Jurkat, Clone E6-1 (cell line): ENCODE measurements around the gene CNN2.
A peak's percentile ranks its signal among the peaks of the same experiment; 100 is the strongest.
"Not testable (repeated sequence)": the region's sequence is repeated elsewhere in the genome, so short reads cannot be mapped to it uniquely, and the experiment has no call there.

Experiments used
- DNase-seq: peaks from one replicate; pipeline ENCODE4 v3.0.0-alpha.2; 2011; ENCODE audit warnings: low read depth, low spot score
- H3K4me3 ChIP-seq: 2 replicates; pipeline ENCODE4 v1.5.1; 2011; ENCODE audit warnings: mild to moderate bottlenecking, low read length, control low read depth, moderate library complexity

Gene CNN2

DNA sequence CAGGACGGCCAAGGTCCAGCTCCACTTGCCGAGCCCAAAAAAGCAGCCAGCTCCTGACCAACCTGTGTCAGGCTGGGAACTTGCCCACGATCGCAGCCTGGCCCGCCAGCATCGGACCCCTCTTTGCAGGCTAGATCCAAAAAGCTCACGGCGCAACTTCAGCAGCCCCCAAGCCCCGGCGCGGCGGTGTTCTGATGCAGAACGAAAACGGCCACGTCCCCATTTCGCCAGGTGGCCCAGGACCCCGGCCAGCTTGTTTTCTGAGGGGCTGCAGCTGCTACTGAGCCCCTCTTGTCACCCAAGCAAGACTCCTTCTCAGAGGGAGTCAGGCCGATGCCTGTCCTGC is 6.8 kb upstream of the CNN2 start:
- DNase-seq = no peak
- peak overlapping the region; percentile 97 for H3K4me3 ChIP-seq

DNA sequence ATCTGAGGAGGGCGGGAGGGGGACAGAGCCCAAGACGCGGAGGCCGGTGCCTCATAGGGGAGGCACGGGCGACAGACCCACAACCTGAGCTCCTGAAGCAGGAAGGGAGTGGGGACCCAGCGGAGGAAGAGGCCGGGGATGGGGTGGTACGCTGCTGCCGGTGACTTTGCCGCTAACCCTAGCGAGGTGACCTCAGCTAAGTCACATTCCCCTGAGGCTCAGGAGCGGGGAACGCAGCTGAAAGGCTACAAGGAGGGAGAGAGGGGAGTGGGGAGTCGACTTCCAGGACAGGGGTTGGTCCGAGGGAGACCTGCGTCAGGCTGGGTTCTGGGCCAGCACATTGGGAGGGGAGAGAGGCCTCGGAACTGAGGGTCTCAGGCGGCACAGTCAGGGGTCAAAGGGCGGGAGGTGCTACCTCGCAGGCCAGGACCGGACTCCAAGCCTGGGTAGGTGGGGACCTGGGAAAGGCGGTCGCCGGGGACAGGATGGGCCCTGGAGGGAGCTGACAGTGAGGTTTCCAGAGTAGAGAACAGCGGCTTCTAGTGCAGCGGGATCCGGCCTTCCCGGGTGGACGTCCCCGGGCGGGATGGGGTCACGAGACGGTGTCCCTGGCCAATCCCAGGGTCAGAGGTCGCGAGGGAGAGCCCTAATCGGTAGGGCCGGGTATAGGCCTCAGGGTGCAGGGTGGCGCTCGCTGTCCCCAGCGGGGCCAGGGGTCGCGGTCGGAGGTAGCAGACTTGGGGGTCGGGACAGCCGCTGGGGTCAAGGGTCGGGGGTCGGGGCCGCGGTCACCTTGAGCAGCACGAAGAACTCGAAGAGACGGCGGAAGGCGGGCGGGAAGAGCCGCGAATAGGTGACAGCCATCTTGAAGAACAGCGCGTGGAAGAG is 6.2 kb upstream of the CNN2 start:
- H3K4me3 ChIP-seq = peak overlapping the region; percentile 97
- DNase-seq = no peak

DNA sequence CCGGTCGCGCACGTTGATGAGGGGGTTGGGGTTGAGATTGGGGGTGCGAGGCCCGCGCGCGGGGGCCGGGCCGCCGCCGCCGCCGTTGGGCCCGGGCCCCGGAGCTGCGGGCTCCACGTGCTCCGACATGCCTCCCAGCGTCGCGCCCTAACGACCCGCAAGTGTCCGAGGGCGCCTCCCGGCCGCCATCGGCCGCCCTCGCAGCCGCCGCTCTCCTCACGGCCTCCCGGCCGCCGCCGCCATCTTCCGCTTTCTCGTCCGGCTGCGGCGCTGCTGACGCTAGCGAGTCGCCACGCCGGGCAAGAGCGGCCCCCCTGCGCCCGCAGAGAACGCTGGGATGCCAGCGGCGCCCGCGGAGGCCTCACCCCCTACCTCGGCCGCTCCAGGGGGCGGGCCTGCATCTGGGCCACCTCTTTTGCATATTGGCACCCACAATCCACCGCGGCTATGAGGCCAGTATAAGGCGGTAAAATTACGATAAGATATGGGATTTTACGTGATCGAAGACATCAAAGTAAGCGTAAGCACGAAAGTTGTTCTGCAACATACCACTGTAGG is 5.5 kb upstream of the CNN2 start, which contains the start of gene TMEM259:
TMEM259 (minus strand) TSS at position 256 of the 558 bp plus-strand sequence; CDS start at position 129, 127 bp downstream.
- H3K4me3 ChIP-seq = peak within 1 kb of the TSS; percentile 97
- peak; percentile 94 for DNase-seq

DNA sequence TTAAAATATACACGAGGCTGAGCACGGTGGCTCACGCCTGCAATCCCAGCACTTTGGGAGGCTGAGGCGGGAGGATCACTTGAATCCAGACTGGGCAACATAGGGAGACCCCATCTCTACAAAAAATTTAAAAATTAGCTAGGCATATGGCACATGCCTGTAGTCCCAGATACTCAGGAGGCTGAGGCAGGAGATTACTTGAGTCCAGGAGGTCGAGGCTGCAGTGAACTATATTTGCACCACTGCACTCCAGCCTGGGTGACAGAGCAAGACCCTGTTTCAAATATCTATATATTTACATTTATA is 2.6 kb upstream of the CNN2 start:
- not testable (repeated sequence) for DNase-seq

DNA sequence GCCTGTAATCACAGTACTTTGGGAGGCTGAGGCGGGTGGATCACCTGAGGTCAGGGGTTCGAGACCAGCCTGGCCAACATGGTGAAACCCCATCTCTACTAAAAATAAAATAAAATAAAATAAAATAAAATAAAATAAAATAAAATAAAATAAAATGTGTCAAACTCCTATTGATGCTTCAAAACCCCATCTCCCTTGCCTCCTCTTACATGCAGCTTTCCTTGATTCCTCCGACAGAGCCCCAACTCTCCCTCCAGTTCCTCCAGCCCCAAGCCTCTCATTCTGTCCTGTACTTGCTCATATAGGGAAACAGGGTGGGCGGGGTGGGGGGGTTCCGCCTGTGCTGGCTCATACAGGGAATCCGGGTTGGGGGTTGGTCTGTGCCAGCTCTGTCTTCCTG is 1.3 kb upstream of the CNN2 start:
- not testable (repeated sequence) for DNase-seq

More for the DNA sequence above, 2.6 kb upstream of the CNN2 start:
- not testable (repeated sequence) for H3K4me3 ChIP-seq

DNA sequence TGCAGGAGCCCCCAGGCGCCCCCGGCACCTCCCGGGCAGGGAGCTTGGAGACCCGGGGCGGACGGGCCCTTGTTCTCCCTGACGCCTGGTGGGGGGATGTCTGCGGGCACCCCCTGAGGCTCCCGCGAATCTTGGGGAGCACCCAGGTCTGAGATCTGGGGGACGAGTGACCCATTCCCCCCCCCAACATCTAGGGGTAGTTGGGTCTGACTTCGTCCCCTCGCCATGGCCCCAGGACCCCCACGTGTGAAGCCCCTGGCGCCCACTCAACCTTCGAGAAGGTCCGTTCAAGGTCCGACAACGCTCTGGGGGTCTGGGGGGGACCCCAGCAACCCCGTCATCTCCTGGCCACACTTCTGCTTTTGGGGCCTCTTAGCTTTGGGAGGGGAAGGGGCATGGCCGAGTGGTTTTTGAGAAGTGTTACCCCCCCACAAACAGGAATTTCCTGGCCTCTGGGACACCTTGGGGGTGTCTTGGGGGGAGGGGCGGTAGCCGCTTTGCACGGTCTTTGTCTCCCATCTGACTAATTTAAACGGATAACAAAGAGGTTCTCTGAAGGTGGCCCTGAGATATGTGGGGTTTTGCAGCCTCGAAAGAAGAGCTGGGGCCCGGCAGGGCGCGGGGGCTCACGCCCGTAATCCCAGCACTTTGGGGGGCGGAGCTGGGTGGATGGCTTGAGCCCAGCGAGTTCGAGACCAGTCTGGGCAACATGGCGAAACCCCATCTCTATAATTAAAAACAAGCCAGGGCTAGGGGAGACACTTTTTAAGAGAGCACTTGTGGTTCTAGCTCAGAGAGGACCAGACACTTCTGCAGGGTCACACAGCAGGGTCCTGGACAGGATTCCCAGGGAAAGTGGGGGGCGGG is 608 bp downstream of the CNN2 start:
- peak overlapping the region; percentile 87 for H3K4me3 ChIP-seq
- no peak for DNase-seq

More for the DNA sequence above, 1.3 kb upstream of the CNN2 start:
- H3K4me3 ChIP-seq = not testable (repeated sequence)

DNA sequence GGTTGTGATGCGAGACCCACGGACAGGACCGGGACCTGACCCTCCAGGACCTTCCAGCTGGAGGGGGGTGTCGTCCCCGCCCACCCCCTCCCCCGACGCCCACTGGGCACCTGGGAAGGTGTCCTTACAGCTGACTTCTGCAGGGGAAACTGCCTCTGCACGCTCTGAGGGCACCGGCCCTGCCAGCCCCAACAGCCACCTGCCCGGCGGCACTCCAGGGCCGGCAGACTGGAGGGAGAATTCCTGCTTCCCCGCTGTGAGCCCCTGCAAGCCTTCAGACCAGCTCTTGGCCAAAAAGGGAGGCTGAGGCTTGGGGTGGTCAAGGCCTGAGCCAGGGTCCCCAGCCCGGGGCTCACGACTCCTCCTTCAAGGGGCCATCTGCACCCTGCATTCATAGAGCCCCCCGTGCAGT is 1.2 kb downstream of the CNN2 start:
- H3K4me3 ChIP-seq = peak overlapping the region; percentile 87
- no peak for DNase-seq

DNA sequence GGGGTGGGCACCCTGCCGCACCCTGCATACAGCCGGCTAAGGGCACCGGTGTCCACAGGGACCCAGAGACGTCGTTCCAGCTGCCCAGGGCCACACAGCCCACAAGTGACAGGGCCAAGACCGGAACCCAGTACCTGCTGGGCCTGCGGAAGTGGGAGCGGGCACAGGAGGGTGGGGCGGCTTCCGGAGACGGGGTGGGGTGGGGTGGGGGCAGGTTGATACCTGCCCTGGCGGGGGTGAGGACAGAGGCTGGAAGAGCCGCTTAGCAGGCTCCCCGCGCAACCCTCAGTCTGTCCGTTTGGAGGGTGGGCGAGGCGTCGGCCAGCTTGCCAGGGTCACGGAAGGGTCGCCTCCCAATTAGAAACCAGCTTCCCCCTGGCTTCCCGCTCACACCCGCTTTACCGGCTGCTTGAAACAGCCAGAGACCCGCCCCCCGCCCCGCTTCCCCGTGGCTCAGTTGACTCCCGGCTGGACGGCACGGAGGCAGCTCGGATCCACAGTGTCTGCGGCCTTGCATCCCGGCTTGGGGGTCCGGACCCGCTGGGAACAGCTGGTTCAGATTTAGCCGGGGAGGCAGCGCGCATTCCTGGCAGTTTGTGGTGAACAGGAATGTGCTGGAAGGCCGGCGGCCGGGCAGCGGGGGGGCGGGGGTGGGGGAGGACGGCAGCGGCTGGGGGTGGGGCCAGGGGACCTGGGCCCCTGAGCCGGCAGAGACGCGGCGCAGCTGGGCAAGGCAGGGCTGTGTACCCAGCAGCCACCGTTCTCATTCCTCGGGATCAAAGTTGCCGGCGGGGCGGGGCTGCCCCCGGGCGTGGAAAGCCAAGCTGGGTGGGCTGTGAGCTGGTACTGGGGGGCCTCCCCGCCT is 1.9 kb downstream of the CNN2 start:
- no peak for DNase-seq
- H3K4me3 ChIP-seq = peak overlapping the region; percentile 87

DNA sequence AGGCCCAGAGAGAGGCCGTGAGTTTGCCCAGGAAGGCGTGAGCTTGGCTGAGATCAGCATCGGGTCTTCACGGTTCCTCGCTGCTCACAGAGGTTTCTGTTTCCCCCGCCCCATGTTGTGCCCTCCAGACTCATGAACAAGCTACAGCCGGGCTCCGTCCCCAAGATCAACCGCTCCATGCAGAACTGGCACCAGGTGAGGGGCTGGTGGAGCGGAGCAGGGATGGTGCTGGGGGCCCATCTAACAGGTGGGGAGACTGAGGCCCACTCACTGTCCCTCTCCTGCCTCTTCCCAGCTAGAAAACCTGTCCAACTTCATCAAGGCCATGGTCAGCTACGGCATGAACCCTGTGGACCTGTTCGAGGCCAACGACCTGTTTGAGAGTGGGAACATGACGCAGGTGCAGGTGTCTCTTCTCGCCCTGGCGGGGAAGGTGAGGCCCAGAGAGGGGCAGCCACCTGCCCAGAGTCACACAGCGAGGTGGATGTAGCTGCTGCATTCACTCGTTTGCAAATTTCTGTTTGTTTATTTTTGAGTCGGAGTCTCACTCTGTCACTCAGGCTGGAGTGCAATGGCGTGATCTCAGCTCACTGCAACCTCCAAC is 6.0 kb downstream of the CNN2 start:
- H3K4me3 ChIP-seq = no peak overlapping the region
- no peak for DNase-seq

DNA sequence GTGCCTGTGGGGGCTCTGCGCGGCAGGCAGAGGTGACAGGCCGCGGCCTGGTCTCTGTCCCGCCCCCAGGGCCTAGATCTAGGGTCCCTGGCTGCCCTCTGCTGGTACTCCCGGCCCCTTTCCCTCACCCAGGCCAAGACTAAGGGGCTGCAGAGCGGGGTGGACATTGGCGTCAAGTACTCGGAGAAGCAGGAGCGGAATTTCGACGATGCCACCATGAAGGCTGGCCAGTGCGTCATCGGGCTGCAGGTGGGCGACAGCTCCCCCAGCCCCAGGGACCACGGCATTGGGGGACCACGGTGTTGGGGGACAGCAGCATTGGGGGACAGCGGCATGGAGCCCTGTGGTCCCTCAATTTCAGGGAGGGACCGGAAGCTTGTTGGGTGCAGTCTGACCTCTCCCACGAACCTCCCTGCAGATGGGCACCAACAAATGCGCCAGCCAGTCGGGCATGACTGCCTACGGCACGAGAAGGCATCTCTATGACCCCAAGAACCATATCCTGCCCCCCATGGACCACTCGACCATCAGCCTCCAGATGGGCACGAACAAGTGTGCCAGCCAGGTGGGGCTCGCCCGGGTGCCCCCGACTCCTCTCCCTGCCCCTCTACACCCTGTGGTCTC is 9.7 kb downstream of the CNN2 start:
- DNase-seq = no peak

DNA sequence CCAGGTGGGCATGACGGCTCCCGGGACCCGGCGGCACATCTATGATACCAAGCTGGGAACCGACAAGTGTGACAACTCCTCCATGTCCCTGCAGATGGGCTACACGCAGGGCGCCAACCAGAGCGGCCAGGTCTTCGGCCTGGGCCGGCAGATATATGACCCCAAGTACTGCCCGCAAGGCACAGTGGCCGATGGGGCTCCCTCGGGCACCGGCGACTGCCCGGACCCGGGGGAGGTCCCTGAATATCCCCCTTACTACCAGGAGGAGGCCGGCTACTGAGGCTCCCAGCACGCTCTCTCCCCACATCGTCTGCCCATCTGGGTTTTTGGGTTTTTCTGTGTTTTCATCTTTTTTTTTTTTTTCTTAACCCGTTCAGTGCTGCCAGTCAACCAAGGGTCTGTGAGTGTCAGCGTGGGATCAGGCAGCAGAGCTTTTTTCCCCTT is 11.2 kb downstream of the CNN2 start:
- no peak for DNase-seq
- peak overlapping the region; percentile 39 for H3K4me3 ChIP-seq

More for the DNA sequence above, 9.7 kb downstream of the CNN2 start:
- H3K4me3 ChIP-seq = no peak overlapping the region

DNA sequence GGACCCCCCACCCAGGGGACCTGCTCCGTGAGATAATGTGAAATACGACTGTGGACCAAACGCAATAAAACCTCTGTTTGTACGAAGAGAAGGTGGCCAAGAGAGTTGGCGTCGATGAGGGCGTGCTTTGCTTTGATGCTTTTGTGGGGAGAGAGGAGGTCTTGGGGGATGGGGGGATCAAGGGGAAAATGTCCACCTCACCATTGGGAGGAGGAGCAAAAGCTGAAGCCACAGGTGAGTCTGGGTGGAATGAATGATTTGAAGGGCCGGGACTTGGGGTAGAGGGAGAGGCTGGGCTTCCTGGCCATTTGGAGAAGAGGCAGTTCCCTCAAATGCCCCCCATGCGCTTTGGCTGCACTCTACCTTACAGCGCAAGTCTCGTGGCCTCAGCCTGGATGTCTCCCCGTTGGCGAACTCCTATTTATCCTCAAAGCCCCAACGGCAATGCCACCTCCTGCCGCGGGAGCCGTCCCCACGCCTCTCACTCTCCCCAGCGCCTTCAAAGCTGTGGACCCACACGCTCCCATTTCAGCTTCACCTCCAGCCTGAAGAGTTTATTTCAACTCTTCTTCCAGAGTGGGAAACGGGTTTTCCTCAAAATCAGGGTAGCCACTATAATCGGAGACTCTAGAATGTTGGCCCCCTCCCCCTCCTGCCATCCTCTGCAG is 12.7 kb downstream of the CNN2 start:
- no peak for DNase-seq

DNA sequence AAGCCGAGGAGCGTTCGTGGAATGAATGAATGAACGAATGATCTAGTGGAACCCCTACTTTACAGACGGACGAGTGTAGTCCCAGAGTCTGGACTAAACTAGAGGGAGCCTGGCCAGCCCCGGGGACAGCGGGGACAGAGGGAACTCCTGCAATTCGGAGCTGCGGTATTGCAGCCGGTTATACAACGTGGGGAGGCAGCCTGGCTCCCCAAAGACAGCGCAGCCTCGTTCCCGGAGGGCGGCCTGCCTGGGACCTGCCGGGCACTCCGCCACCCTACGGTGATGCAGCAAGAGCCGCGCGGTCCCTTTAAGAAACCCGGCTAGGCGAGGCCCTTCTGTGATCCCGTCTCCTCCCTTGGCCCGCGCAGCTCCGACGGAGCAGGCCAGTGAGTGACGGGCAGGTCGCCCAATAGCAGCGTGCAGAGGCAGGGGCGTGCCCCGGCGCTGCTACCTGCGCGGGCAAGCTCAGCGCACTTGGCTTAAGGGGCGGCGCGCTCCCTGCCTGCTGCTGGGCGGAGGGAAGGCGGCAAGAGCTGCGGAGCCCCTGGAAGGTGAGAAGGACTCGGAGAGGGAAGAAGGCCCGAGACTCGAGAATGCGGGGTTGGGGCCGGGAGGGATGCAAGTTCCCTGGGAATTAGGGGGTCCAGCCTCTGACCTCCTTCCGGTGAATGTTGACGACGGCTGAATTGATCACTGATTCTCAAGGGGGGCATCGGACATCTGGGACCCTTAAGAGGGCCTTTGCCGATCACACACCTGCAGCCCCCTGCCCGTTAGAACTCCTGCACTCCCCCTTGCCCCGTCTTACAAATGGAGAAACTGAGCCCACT is 13.5 kb downstream of the CNN2 start, which contains the start of gene ABCA7:
ABCA7 (plus strand) TSS at position 462 of the 830 bp plus-strand sequence. CDS start 1,255 bp downstream, outside the sequence.
- DNase-seq = peak; percentile 98
- H3K4me3 ChIP-seq = peak within 1 kb of the TSS; percentile 79

More for the DNA sequence above, 12.7 kb downstream of the CNN2 start:
- H3K4me3 ChIP-seq = peak overlapping the region; percentile 22; the same call in 1 of the 2 replicates

DNA sequence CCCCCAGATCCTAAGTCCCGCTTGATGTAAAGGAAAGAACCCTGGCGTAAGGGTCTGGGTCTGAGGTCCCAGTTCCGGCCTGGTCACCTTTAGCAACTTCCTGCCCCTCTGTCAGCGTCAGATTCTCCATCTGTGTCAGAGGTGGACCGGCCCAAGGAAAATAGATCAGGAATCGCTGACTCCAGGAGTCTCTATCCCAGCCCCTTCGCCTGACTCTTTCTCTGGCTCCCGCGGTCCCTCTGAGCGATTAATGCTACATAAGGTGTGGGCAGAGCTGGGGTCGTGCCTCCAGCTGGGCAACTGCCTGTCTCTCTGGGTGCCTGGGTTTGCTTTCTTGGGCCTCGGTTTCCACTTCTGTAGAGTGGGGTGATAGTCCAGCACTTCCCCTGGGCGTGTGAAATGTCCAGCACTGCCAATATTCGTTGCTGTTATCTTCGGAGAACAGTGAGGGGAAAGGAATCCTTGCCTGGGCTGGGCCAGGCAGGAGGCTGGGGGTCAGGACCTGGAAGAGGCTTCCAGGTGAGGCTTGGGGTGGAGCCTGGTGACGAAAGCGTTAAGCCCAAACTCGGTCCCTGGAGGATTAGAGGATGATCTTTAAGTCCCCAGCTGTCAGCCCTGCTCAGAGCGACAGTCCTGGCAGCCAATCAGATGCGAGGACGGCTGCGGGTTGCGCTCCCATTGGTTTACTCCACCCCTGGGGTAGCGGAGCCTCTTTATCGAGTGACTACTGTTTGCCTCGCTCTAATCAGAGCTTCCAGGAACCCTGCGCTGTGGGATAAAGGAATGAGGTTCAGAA is 14.3 kb downstream of the CNN2 start:
- DNase-seq = peak; percentile 97
- peak overlapping the region; percentile 79 for H3K4me3 ChIP-seq

DNA sequence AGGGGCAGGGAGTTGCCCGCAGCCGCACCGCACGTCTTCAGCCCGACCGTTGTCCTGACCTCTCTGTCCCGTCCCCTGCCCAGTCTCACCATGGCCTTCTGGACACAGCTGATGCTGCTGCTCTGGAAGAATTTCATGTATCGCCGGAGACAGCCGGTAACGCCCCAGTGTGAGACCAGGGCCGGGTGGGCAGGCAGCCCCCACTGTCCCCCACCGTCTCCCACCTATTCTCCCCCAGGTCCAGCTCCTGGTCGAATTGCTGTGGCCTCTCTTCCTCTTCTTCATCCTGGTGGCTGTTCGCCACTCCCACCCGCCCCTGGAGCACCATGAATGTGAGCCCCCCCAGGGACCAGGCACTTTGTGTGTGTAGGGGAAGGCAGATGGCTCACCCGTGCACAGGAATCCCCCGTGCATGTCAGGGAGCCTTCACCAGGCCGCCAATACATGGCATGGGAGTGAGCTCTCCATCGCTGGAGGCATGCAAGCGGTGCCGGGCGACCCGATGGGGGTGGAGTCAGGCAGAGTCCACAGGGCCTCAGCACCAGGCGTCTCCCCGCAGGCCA is 14.9 kb downstream of the CNN2 start:
- DNase-seq = no peak
- peak overlapping the region; percentile 27 for H3K4me3 ChIP-seq
